ACC112 (cell line): Measurements from ENCODE around the gene TACC2.

ENCODE experiments used
- H2AFZ ChIP-seq: fragments of 200-600 bp; sonication (generic); one replicate; pipeline ENCODE4 v1.6.0; 2017; ENCODE audit warnings: antibody characterized with exemption, low read length; ENCODE audit not compliant: unreplicated experiment
- H3K27ac ChIP-seq: fragments of 200-600 bp; sonication (generic); 2 replicates; pipeline ENCODE4 v1.5.1; 2014; ENCODE audit warnings: low read depth, mild to moderate bottlenecking, antibody characterized with exemption, low read length, moderate library complexity
- H3K27me3 ChIP-seq: fragments of 200-600 bp; sonication (generic); 2 replicates; pipeline ENCODE4 v1.6.1; 2014; ENCODE audit warnings: mild to moderate bottlenecking, antibody characterized with exemption, low read length, moderate library complexity, mixed read lengths; ENCODE audit not compliant: insufficient read depth
- H3K36me3 ChIP-seq: fragments of 200-600 bp; sonication (generic); 2 replicates; pipeline ENCODE4 v1.6.1; 2016; ENCODE audit warnings: mild to moderate bottlenecking, antibody characterized with exemption, low read length, moderate library complexity, mixed read lengths; ENCODE audit not compliant: insufficient read depth
- H3K4me1 ChIP-seq: fragments of 200-600 bp; sonication (generic); one replicate; pipeline ENCODE4 v1.6.1; 2016; ENCODE audit warnings: low read length, mixed read lengths; ENCODE audit not compliant: insufficient read depth, unreplicated experiment, control insufficient read depth
- H3K4me3 ChIP-seq: fragments of 200-600 bp; sonication (generic); 2 replicates; pipeline ENCODE4 v1.5.1; 2014; ENCODE audit warnings: mild to moderate bottlenecking, low read depth, low read length
- H3K79me2 ChIP-seq: fragments of 200-600 bp; sonication (generic); one replicate; pipeline ENCODE4 v1.6.0; 2016; ENCODE audit warnings: low read length; ENCODE audit not compliant: control insufficient read depth, unreplicated experiment, insufficient read depth

The TACC2 gene

DNA sequence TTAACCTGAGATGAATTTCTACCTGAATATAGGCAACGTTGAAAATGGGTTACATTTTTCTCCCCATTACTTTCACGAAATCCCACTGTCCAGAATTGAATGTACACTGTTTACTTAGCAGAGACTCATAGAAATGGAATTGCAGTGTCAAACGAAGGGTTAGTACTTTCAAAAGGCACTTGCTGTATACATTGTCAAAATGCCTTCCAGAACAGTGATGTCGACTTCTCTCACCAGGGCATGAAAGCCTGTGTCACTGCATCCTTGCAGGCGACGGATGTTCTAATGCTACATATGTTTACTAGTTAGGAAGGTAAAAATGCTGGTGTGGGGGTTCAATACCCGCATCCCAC is 41.2 kb downstream of the TACC2 start:
- no peaks in the 10 kb centered on the region for H3K36me3 ChIP-seq
- no peaks in the 10 kb centered on the region for H3K4me1 ChIP-seq
- no peaks in the 10 kb centered on the region; the same call in 1 of the 2 replicates for H3K27me3 ChIP-seq
- H2AFZ ChIP-seq, result no peak overlapping the region
- no peak overlapping the region for H3K27ac ChIP-seq
- no peaks in the 10 kb centered on the region for H3K79me2 ChIP-seq
- H3K4me3 ChIP-seq, result no peak overlapping the region

DNA sequence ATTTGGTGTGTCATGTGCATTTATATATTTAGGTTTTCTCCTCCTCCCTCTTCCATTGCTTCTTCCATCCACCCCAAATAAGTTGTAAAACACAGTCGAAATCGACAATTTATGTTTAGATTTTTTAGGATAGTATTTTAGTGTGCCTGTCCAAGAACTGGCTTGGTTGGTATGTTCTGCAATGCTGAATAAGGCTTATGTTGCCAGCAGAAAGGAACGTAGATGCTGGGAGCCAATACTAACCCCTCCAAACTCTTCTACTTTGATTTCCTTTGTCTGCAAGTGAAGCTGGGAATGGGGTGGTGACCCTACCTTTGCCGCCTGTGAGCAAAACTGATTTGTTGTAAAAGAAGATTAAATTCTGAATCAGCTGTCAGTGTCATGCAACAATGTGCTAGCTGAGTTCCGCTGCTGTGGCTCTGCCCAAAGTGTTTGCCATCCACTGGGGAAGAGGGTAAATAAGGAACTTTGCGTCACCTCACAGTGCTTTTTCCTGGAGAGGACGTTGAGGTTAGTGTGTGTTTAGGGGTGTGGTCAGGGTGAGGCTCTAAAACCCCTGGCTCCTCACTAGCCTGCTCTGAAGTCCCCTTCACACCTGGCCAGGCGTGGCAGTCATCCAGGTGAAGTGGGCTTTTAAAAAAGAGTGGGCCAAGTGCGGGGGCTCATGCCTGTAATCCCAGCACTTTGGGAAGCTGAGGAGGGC is 44.4 kb downstream of the TACC2 start:
- H3K79me2 ChIP-seq, result no peaks in the 10 kb centered on the region
- peaks cover 17% of the 10 kb centered on the region for H3K27me3 ChIP-seq
- H3K4me1 ChIP-seq, result no peaks in the 10 kb centered on the region
- H3K27ac ChIP-seq, result no peak overlapping the region
- H2AFZ ChIP-seq, result no peak overlapping the region
- H3K4me3 ChIP-seq, result no peak overlapping the region
- H3K36me3 ChIP-seq, result no peaks in the 10 kb centered on the region

DNA sequence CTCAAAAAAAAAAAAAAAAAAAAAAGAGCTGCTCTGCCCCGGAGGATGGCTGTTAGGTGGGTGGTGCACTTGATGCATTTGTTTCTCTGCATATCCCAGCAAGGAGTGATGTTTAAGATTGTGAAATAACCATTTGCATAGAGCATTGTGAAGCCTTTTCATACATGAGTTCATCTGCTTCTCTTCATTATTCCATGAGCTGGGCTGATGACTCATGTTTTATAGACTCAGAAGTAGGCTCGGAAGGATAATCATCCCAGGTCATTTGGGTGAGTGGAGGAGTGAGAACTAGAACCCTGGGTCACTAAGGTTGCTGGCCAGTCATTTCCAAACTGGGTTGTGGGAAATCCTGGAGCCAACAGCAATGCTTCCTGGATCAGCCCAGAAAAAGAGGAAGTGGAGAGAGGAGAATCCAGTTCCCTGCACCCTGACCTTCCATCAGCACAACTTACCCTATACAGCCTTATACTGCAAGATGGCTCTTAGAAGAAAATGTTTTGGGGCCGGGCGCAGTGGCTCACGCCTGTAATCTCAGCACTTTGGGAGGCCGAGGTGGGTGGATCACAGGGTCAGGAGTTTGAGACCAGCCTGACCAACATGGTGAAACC is 45.3 kb downstream of the TACC2 start:
- no peaks in the 10 kb centered on the region for H3K36me3 ChIP-seq
- H2AFZ ChIP-seq, result no peak overlapping the region
- no peaks in the 10 kb centered on the region for H3K4me1 ChIP-seq
- H3K27me3 ChIP-seq, result peaks cover 20% of the 10 kb centered on the region
- no peaks in the 10 kb centered on the region for H3K79me2 ChIP-seq
- no peak overlapping the region for H3K27ac ChIP-seq
- no peak overlapping the region for H3K4me3 ChIP-seq

GRCh38 chr10:122040786-122041185 is 51.8 kb downstream of the TACC2 start:
- Histone ChIP-seq H3K79me2 (no peaks in the 10 kb centered on the region), H3K4me1 (peaks cover 9% of the 10 kb centered on the region), H3K27ac (no peak overlapping the region), H3K4me3 (no peak overlapping the region), H2AFZ (no peak overlapping the region), H3K36me3 (no peaks in the 10 kb centered on the region), H3K27me3 (peaks cover 33% of the 10 kb centered on the region)

- Histone ChIP-seq H3K4me3 (no peak overlapping the region), H3K79me2 (no peaks in the 10 kb centered on the region), H3K27me3 (peaks cover 21% of the 10 kb centered on the region; the same call in 1 of the 2 replicates), H3K27ac (no peak overlapping the region), H3K4me1 (peaks cover 9% of the 10 kb centered on the region), H2AFZ (no peak overlapping the region), H3K36me3 (no peaks in the 10 kb centered on the region)
These were observed 53.9 kb downstream of the TACC2 start for GRCh38 chr10:122042836-122043235.

DNA sequence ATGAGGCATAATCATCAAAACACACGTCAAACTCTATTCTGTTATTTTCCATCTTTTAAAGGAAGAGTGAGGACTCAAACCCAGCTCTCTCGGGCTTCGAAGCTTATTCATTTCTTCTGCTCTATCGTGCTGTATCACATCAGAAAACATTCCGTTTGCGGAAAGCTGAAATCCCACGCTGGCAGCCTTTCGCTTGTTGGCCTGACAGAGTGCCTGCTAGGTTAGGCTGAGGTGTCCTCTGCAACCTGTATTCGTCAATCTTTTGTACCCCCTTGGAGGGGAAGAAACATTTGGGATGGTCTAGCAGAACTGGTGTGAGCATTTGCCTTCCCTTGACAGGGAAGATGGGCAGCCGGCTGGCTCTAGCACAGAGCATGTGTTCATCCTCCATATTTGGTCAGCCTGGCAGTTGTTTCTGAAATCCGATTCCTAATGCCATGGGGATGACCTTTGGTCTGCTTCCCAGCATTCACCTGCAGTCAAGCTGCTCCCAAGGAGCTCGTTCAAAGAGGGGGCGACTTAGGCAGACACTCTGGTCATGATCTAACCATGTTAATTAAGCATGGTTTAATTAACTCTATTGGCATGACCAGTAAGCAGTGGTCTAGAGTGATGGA is 55.2 kb downstream of the TACC2 start:
- Histone ChIP-seq H3K27ac (no peak overlapping the region), H3K36me3 (no peaks in the 10 kb centered on the region), H2AFZ (no peak overlapping the region), H3K27me3 (peaks cover 13% of the 10 kb centered on the region; the same call in 1 of the 2 replicates), H3K79me2 (no peaks in the 10 kb centered on the region), H3K4me3 (no peak overlapping the region), H3K4me1 (peaks cover 9% of the 10 kb centered on the region)

DNA sequence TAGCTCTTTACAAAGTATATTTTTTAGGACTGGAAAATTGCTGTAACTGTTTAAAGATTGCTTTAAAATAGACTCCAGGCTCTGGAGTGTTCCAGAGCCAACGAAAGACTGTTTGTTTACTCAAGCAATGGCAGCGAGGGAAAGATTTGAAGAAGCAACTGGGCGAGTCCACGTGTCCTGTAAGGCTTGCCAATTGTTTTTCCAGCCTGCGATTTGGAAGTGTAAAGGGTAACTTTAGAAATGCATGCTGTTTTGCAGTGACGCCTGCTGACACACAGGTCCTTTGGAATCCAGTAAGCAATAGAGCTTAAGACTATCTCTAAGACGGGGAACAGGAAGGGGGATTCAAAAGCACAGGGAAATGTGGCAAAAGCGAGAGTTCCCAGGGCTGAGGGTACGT is 55.8 kb downstream of the TACC2 start:
- Histone ChIP-seq H2AFZ (no peak overlapping the region), H3K27me3 (peaks cover 13% of the 10 kb centered on the region; the same call in 1 of the 2 replicates), H3K4me3 (no peak overlapping the region), H3K36me3 (no peaks in the 10 kb centered on the region), H3K79me2 (no peaks in the 10 kb centered on the region), H3K27ac (no peak overlapping the region), H3K4me1 (peaks cover 9% of the 10 kb centered on the region)

GRCh38 chr10:122045212-122045611 is 56.2 kb downstream of the TACC2 start:
- no peaks in the 10 kb centered on the region for H3K79me2 ChIP-seq
- H2AFZ ChIP-seq, result no peak overlapping the region
- H3K27me3 ChIP-seq, result 0 out of 2 replicates have a peak, but pooled peaks cover 10% of the 10 kb centered on the region
- peaks cover 9% of the 10 kb centered on the region for H3K4me1 ChIP-seq
- H3K4me3 ChIP-seq, result no peak overlapping the region
- no peak overlapping the region for H3K27ac ChIP-seq
- H3K36me3 ChIP-seq, result no peaks in the 10 kb centered on the region

DNA sequence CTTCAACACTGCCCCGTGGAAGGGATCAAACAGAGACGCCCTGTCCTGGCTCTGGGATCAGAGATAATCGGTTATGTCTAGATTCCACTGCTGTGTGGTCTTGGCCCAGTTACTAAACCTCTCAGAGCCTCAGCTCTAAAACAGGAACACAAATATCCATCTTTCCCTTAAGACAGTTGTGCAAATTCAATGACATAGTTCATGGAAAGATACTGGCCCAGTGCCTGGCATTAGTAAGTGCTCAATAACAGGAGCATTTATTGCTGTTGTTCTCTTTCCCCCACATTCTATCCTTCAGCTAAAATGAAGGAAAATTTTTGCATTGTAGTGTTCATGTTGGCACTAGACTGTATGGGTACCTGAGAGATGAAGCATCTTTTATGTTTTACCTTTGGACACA is 58.6 kb downstream of the TACC2 start:
- Histone ChIP-seq H3K79me2 (no peaks in the 10 kb centered on the region), H3K4me3 (no peak overlapping the region), H2AFZ (no peak overlapping the region), H3K27ac (no peak overlapping the region), H3K36me3 (no peaks in the 10 kb centered on the region), H3K27me3 (no peaks in the 10 kb centered on the region), H3K4me1 (peaks cover 14% of the 10 kb centered on the region)

DNA sequence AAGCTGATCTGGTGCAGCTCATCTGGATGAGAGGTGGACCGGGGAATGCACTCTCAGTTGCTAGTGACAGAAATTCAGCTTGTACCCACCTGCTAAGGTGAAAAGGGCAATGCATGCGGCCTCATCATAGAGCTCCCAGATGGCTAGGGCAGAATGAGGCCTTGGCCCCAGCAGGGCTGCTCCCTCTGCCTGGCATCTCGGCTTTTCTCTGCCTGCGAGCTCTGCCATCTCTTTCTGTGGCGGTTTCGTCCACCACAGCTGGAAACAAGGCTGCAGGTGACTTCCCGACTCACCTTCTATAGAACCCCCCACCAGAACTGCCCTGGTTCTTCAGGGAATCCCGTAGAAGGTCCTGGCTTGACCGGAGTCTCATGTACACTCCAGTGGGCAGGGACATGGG is 60.1 kb downstream of the TACC2 start:
- Histone ChIP-seq H3K27ac (no peak overlapping the region), H3K36me3 (no peaks in the 10 kb centered on the region), H3K4me3 (no peak overlapping the region), H3K27me3 (no peaks in the 10 kb centered on the region), H2AFZ (no peak overlapping the region), H3K4me1 (peaks cover 12% of the 10 kb centered on the region), H3K79me2 (no peaks in the 10 kb centered on the region)

GRCh38 chr10:122050311-122050710 is 61.3 kb downstream of the TACC2 start:
- Histone ChIP-seq H3K27ac (no peak overlapping the region), H3K4me1 (peaks cover 12% of the 10 kb centered on the region)

More at GRCh38 chr10:122050311-122050710, 61.3 kb downstream of the TACC2 start:
- no peaks in the 10 kb centered on the region for H3K79me2 ChIP-seq
- H3K4me3 ChIP-seq, result no peak overlapping the region
- no peaks in the 10 kb centered on the region for H3K36me3 ChIP-seq
- no peak overlapping the region for H2AFZ ChIP-seq
- no peaks in the 10 kb centered on the region for H3K27me3 ChIP-seq
